ENCODE measurements around the gene TDRD10. TPM values are rescaled to one million over a fixed set of nuclear protein-coding genes. Genes with fewer than 3 reads are reported as not detected.

TDRD10 gene
- total RNA-seq, 1 donor from 2014 or later, result 2.6 TPM

GRCh38 chr1:154459080-154459479 is 42.9 kb upstream of the TDRD10 start:
- H3K27ac ChIP-seq (replicated peaks), result no peak overlapping the region
- H3K4me3 ChIP-seq, result no peak overlapping the region
- TF ChIP-seq, protein P1, sequence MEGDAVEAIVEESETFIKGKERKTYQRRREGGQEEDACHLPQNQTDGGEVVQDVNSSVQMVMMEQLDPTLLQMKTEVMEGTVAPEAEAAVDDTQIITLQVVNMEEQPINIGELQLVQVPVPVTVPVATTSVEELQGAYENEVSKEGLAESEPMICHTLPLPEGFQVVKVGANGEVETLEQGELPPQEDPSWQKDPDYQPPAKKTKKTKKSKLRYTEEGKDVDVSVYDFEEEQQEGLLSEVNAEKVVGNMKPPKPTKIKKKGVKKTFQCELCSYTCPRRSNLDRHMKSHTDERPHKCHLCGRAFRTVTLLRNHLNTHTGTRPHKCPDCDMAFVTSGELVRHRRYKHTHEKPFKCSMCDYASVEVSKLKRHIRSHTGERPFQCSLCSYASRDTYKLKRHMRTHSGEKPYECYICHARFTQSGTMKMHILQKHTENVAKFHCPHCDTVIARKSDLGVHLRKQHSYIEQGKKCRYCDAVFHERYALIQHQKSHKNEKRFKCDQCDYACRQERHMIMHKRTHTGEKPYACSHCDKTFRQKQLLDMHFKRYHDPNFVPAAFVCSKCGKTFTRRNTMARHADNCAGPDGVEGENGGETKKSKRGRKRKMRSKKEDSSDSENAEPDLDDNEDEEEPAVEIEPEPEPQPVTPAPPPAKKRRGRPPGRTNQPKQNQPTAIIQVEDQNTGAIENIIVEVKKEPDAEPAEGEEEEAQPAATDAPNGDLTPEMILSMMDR (IDR thresholded peaks at IDR 0.05; ENCODE audit: borderline replicate concordance), result no peak
- H3K4me1 ChIP-seq, result peaks cover 10% of the 10 kb centered on the region
- intact Hi-C loops (cut with micrococcal nuclease), result no loop called here
- no peak for DNase-seq
- H3K36me3 ChIP-seq, result peaks cover 34% of the 10 kb centered on the region
- no peaks in the 10 kb centered on the region for H3K9me3 ChIP-seq (replicated peaks)
- H3K27me3 ChIP-seq (ENCODE audit: low read depth), result no peaks in the 10 kb centered on the region

DNA sequence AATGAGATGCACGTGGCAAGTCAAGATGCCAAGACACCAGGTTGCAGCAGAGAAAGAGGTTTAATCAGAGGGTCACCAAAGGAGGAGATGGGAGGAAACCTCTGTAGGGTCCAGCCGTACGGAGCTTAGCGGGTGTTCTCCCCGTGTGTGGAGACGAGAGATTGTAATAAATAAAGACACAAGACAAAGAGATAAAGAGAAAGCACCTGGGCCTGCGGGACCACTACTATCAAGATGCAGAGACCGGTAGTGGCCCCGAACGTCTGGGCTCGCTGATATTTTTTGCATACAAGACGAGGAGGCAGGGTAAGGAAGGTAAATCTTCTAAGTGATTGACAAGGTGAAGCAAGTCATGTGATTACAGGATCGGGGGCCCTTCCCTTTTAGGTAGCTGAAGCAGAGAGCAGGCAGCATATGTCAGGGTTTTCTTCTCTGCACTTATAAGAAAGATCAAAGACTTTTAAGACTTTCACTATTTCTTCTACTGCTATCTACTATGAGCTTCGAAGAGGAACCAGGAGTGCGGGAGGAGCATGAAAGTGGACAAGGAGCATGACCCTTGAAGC is 41.2 kb upstream of the TDRD10 start:
- Histone ChIP-seq H3K27me3 (ENCODE audit: low read depth) (no peaks in the 10 kb centered on the region), H3K27ac (replicated peaks) (no peak overlapping the region), H3K36me3 (peaks cover 36% of the 10 kb centered on the region), H3K4me3 (no peak overlapping the region), H3K4me1 (peaks cover 10% of the 10 kb centered on the region), H3K9me3 (replicated peaks) (no peaks in the 10 kb centered on the region)
- no peak for DNase-seq
- TF ChIP-seq, protein P1 (IDR thresholded peaks at IDR 0.05; ENCODE audit: borderline replicate concordance), result no peak
- intact Hi-C loops (cut with micrococcal nuclease), result loop anchor here (10.0 kb wide), 1 partner anchor 56 kb away; the partner anchor contains the start of gene IL6R

GRCh38 chr1:154463512-154463990 is 38.5 kb upstream of the TDRD10 start:
- H3K27me3 ChIP-seq (ENCODE audit: low read depth), result no peaks in the 10 kb centered on the region
- no peak overlapping the region for H3K4me3 ChIP-seq
- peaks cover 32% of the 10 kb centered on the region for H3K36me3 ChIP-seq
- peak overlapping the region; percentile 50 for H3K27ac ChIP-seq (replicated peaks)
- DNase-seq, result no peak
- no peaks in the 10 kb centered on the region for H3K9me3 ChIP-seq (replicated peaks)
- intact Hi-C loops (cut with micrococcal nuclease), result loop anchor here (10.0 kb wide), 1 partner anchor 59 kb away; the partner anchor contains the start of gene IL6R
- TF ChIP-seq, protein P1 (IDR thresholded peaks at IDR 0.05; ENCODE audit: borderline replicate concordance), result no peak
- peaks cover 22% of the 10 kb centered on the region for H3K4me1 ChIP-seq

- no peak for DNase-seq
- TF ChIP-seq, protein P1 (IDR thresholded peaks at IDR 0.05; ENCODE audit: borderline replicate concordance), result no peak
- no peaks in the 10 kb centered on the region for H3K9me3 ChIP-seq (replicated peaks)
- no peaks in the 10 kb centered on the region for H3K27me3 ChIP-seq (ENCODE audit: low read depth)
- H3K4me1 ChIP-seq, result peaks cover 22% of the 10 kb centered on the region
- intact Hi-C loops (cut with micrococcal nuclease), result loop anchor here (10.0 kb wide), 1 partner anchor 61 kb away; the partner anchor contains the start of gene IL6R
- H3K4me3 ChIP-seq, result no peak overlapping the region
- peak overlapping the region; percentile 36 for H3K27ac ChIP-seq (replicated peaks)
- H3K36me3 ChIP-seq, result peaks cover 21% of the 10 kb centered on the region
Observed at GRCh38 chr1:154465621-154466195, 36.3 kb upstream of the TDRD10 start.

GRCh38 chr1:154466206-154466605 is 35.8 kb upstream of the TDRD10 start:
- no peak for DNase-seq
- peaks cover 16% of the 10 kb centered on the region for H3K36me3 ChIP-seq
- H3K9me3 ChIP-seq (replicated peaks), result no peaks in the 10 kb centered on the region
- intact Hi-C loops (cut with micrococcal nuclease), result loop anchor here (10.0 kb wide), 1 partner anchor 61 kb away; the partner anchor contains the start of gene IL6R
- H3K4me3 ChIP-seq, result no peak overlapping the region
- no peaks in the 10 kb centered on the region for H3K27me3 ChIP-seq (ENCODE audit: low read depth)
- H3K27ac ChIP-seq (replicated peaks), result peak overlapping the region; percentile 36
- H3K4me1 ChIP-seq, result peaks cover 22% of the 10 kb centered on the region
- TF ChIP-seq, protein P1 (IDR thresholded peaks at IDR 0.05; ENCODE audit: borderline replicate concordance), result no peak

All from left ventricle myocardium inferior (tissue), 1 donor.